ENCODE results near the gene CCDC188.

- TF ChIP-seq CTCF (IDR thresholded peaks at IDR 0.05), result no peak
- no peak for TF ChIP-seq REST (IDR thresholded peaks at IDR 0.05; ENCODE audit: insufficient read depth in 1 of 2, low read depth in 2 of 2, low read length in 1 of 2)
- TF ChIP-seq TCF7L2 (IDR thresholded peaks at IDR 0.05; ENCODE audit: low read depth, low read length), result no peak
Observed at GRCh38 chr22:20140521-20140964, 10.3 kb downstream of the CCDC188 start.
